Left ventricle myocardium superior (tissue), 1 donor: Measurements from ENCODE around the gene DAB1. TPM values are rescaled to one million over a fixed set of nuclear protein-coding genes. Genes with fewer than 3 reads are reported as not detected.

ENCODE experiments used
- ATAC-seq: fragments of 200-7000 bp; cut with Tn5 transposase; one replicate; pipeline ENCODE4 v1.9.1; 2020; ENCODE audit warnings: mild to moderate bottlenecking, moderate library complexity
- DNase-seq: peaks from one replicate; pipeline ENCODE4 v3.0.0-alpha.2; 2020
- intact Hi-C: fragments of 100-400 bp; cut with micrococcal nuclease; formaldehyde crosslinking; loops from one replicate; pipeline ENCODE4 v1.11.0; 2022
- total RNA-seq: library from RNA; stranded (reverse); fragmentation: NEBNext Ultra II Directional; extraction: Animal tissue kit (Norgen Biotek cat#: 25700); gene quantifications from one replicate; pipeline ENCODE4 v1.2.1, GENCODE V29; 2021
- donor health status: DM: no; HTN: yes; CAD: no; lungs with severe emphysema.

The DAB1 gene
- total RNA-seq, 1 donor from 2014 or later: 2.6 TPM

- no peak for ATAC-seq
- intact Hi-C loops: no loop called here
These were observed 94.8 kb downstream of the DAB1 start for GRCh38 chr1:57329001-57329527.

GRCh38 chr1:57327946-57328345 lies 95.9 kb downstream of the DAB1 start:
- intact Hi-C loops: no loop called here
- ATAC-seq (no peak), DNase-seq (no peak)

More at GRCh38 chr1:57329001-57329527, 94.8 kb downstream of the DAB1 start:
- no peak for DNase-seq

- ATAC-seq (no peak), DNase-seq (no peak)
- intact Hi-C loops: no loop called here
These were observed 96.5 kb downstream of the DAB1 start for GRCh38 chr1:57327336-57327735.

DNA sequence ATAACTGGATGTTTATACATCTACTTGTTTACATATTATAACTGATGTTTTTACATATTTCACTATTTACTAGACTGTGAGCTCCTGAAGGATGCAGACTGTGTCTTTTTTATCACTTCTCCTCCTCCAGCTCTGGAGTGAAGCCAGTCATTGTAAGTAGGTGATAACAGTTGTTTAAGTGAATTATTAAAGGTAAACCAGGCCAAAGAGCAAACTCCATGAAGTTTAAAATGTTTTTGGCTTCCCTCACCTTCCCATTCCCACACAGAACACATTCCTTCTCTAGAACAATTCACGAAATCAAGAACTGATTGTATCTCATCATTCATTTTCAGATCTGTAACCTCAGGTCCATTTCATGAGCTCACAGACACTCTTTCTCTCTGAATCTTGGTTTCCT lies 98.3 kb downstream of the DAB1 start:
- intact Hi-C loops: no loop called here
- DNase-seq (no peak), ATAC-seq (no peak)

- intact Hi-C loops: no loop called here
- ATAC-seq (no peak), DNase-seq (no peak)
These were observed 98.7 kb downstream of the DAB1 start for GRCh38 chr1:57325117-57325516.

DNA sequence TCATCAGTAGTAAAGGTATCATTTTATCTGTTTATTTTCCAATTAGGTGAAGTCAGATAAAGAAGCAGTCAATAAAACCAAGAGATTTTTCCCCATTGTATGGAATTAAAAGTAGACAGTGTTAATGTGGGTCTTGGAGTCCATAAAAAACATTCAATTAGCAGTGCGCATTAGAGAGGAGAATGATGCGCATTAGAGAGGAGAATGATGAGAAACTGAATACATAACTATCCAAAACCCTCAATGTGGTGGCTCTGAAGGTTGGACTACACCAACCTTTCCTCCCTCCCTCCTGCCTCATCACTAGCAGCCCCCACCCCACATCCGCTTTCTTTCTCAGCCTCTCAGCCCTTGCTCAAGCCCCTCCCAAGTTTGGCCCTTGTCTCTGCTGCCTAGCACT lies 99.5 kb downstream of the DAB1 start:
- intact Hi-C loops: no loop called here
- DNase-seq (no peak), ATAC-seq (no peak)

DNA sequence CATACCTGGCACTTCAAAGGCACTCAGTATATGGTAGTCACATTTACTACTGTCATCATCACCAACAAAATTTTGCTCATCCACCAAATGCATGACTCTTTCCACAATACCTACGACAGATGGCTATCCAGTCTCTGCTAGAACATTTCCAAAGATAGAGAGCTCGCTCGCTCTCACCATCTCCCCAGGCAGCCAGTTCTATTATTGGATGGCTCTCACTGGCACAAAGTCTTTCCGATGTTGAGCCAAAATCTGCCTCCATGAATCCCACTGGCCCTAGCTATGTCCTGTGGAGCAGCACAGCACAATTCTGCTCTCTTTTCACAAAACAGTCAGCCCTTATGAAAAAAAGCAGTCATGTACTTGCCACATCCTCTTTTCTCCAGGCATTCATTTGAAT lies 102.1 kb downstream of the DAB1 start:
- intact Hi-C loops: no loop called here
- DNase-seq (no peak), ATAC-seq (peak; percentile 73)

DNA sequence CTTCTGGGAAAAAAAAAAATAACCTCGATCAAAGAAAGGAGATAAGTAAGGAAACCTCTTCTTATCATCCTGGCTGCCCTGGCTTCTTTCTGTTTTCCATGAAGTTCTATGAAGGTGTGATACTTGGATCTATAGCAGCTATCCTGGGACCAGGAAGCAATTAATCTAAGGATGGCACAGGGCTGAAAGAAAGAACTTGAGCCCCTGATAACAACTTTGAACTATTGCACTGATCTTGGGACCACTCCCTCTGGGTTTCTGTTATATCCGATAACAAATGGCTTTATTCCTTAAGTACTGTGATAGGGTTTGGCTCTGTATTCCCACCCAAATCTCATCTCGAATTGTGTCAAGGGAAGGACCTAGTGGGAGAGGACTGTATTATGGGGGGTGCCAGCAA lies 104.1 kb downstream of the DAB1 start:
- DNase-seq (no peak), ATAC-seq (no peak)
- intact Hi-C loops: no loop called here

DNA sequence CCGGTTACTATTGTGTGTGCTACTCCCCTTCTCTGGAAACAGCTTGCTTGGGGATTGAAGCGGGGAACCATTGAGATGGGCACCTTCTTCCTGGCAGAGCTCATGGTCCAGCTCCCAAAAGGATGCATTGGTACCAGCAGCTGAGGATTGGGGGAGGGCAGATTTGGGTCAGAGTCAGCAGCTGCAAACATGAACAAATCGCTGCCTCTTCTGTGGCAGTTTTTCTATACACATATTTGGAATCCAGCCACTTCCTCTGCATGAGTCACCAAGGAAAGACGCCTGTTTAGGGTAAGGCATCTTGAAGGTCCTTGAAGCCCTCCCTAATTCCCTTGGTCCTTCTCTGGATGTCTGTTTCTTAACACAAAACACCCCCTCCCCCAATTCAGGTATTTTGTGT lies 104.7 kb downstream of the DAB1 start:
- intact Hi-C loops: no loop called here

GRCh38 chr1:57316861-57317260 lies 107.0 kb downstream of the DAB1 start:
- intact Hi-C loops: no loop called here
- ATAC-seq (no peak), DNase-seq (no peak)

More for the DNA sequence above, 104.7 kb downstream of the DAB1 start:
- DNase-seq: no peak
- no peak for ATAC-seq

DNA sequence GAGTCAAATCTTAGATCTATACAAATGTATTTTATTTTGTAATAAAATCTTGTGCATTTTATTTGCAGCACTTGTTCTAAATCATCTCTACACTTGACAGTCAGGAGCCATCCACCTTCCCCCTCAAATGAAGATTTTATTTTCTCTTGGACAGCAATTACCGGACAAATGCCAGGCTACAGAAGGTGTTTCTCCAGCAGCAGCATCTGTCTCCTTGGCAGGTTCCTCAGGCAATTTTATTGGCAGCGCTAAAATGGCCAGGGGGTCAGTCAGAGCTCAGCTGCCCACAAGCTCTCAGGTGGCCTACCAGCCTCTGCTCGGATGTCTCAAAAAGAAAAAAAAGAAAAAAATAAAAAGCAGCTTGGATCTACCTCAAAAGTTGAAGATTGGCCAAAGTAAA lies 107.6 kb downstream of the DAB1 start:
- intact Hi-C loops: no loop called here
- DNase-seq (no peak), ATAC-seq (no peak)

- intact Hi-C loops: no loop called here
These were observed 111.0 kb downstream of the DAB1 start for GRCh38 chr1:57312869-57313268.

DNA sequence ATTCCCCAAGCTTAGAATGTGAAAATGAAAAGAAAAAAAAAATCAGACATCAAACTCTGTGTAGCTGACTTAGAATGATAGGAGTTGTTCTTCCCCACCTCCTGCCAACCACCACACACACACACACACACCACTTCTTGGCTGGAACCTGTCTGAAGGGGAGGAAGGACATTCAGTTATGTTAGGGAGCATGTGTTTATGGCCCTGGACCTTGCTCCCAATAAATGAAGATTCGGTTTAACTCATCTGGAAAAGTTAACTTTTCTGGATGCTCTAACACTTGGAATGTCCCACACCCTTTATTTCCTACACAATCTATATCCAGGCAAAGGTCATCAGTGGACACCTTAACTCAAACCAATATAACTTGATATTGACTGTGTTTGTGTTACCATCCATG lies 112.4 kb downstream of the DAB1 start:
- intact Hi-C loops: no loop called here
- DNase-seq (no peak), ATAC-seq (no peak)

More at GRCh38 chr1:57312869-57313268, 111.0 kb downstream of the DAB1 start:
- ATAC-seq (no peak), DNase-seq (no peak)

GRCh38 chr1:57311006-57311405 lies 112.9 kb downstream of the DAB1 start:
- ATAC-seq (no peak), DNase-seq (no peak)
- intact Hi-C loops: no loop called here

- DNase-seq (no peak), ATAC-seq (no peak)
- intact Hi-C loops: no loop called here
These were observed 114.2 kb downstream of the DAB1 start for GRCh38 chr1:57309630-57310029.

DNA sequence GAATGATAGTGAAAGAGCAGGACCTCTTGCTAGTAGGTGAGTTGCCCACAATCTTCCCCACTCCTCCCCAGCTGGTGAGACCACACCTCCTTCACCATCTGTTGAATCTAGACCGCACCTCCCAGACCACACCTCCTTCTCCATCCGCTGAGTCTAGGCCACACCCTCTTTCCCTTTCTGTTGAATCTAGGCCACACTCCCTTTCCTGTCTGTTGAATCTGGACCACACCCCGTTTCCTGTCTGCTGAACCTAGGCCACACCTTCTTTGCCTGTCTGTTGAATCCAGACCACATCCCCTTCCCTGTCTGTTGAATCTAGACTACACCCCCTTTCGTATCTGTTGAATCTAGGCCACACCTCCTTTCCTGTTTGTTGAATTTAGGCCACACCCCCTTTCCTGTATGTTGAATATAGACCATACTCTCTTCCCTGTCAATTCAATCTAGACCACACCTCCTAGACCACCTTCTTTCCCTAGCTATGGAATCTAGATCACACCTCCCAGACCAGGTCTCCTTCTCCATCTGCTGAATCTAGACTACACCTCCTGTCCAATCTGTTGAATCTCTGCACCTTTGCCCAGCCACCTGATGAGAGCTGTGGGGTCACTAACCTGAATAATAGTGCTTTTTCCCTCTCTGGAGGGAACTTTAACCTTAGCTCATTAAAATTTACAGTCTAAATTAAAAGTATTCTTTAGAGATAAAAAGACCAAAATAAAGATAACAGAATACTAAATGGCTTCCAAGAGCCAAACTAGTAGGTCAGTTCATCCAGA lies 116.3 kb downstream of the DAB1 start:
- ATAC-seq (peak; percentile 78), DNase-seq (no peak)
- intact Hi-C loops: no loop called here

DNA sequence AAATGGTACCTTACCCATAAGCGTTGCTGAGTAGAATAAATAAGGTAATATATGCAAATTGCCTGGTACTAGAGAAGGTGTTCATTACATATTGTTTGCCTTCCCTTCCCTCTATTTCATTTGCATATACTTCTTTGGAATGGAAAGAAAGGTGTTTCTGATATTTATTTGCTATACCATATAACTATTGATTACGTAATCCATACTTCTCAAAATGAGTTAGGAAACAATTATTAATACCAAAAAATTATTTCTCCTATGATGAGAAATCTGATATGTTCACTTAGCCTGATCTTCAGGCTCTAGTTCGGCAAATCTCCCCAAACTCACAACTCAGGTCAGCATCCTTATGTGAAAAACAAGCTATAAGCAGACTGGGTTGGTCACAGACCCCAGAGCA lies 119.3 kb downstream of the DAB1 start:
- ATAC-seq: no peak
- intact Hi-C loops: no loop called here
- no peak for DNase-seq

- no peak for DNase-seq
- intact Hi-C loops: no loop called here
- no peak for ATAC-seq
These were observed 120.9 kb downstream of the DAB1 start for GRCh38 chr1:57302812-57303596.

DNA sequence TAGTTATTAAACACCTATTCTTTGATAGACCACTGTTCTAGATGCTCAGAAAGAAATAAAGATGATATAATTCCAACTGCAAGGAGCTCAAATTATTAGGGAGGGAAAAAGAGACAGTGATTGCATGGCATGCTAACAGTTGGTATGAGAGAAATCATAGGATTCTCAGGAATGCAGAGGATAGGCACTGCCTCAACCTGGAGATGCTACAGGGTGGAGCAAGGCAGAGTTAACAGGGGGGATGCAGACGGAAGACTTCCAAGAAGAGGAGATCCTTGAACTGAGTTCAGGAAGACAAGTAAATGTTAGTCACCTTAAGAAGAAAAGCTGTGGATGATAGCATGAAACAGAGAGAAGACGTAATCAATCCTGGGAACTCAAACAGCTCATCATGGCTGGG lies 123.7 kb downstream of the DAB1 start:
- no peak for ATAC-seq
- no peak for DNase-seq
- intact Hi-C loops: no loop called here

- no peak for DNase-seq
- intact Hi-C loops: no loop called here
- no peak for ATAC-seq
These were observed 127.1 kb downstream of the DAB1 start for GRCh38 chr1:57296726-57297250.
